Urinary bladder (tissue), 4 donors: Measurements from ENCODE around the gene SYCP2. TPM values are rescaled to one million over a fixed set of nuclear protein-coding genes. Genes with fewer than 3 reads are reported as not detected.

ENCODE experiments used
- DNase-seq: peaks from one replicate; pipeline ENCODE4 v3.0.0-alpha.2; 2015; ENCODE audit errors: extremely low spot score
- H3K27ac ChIP-seq: one replicate; pipeline ENCODE4 v1.5.1; 2013; ENCODE audit warnings: low read depth, mild to moderate bottlenecking, moderate library complexity
- H3K36me3 ChIP-seq: one replicate; pipeline ENCODE4 v1.6.1; 2013; ENCODE audit warnings: mild to moderate bottlenecking, moderate library complexity; ENCODE audit not compliant: insufficient read depth
- H3K4me1 ChIP-seq: one replicate; pipeline ENCODE4 v1.6.1; 2013; ENCODE audit warnings: mild to moderate bottlenecking, moderate library complexity; ENCODE audit not compliant: insufficient read depth
- H3K4me3 ChIP-seq: one replicate; pipeline ENCODE4 v1.5.1; 2013; ENCODE audit warnings: low read depth, low read length
- WGBS: extraction: QIAGEN DNeasy Blood & Tissue Kit; methylation state at CpG from one replicate; pipeline ENCODE4 v1.1.7; 2013; 5-methylcytosine and 5-hydroxymethylcytosine counted together
- polyA plus RNA-seq: library from polyadenylated mRNA; stranded (reverse); fragments of 200-250 nt; gene quantifications from one replicate; pipeline ENCODE4 v1.2.3, GENCODE V29; 2013
- total RNA-seq: library from RNA; depleted of rRNA; stranded (reverse); fragments of >200 nt; gene quantifications from one replicate; pipeline ENCODE4 v1.2.3, GENCODE V29; 2014
- donor health status: healthy with polysubstance abuse.
- donor health status: healthy.

SYCP2 gene
- total and polyA plus RNA-seq, 2 donors: 1.2 to 6.7 TPM

GRCh38 chr20:59835057-59835447 is 98.4 kb downstream of the SYCP2 start:
- no peak overlapping the region for H3K27ac ChIP-seq
- H3K4me3 ChIP-seq: no peak overlapping the region
- no peak for DNase-seq
- no peaks in the 10 kb centered on the region for H3K4me1 ChIP-seq
- 33% methylated on average over 2 of the region's 2 CpGs for WGBS
- H3K36me3 ChIP-seq: no peaks in the 10 kb centered on the region

GRCh38 chr20:59832406-59833363 is 100.8 kb downstream of the SYCP2 start:
- Histone ChIP-seq H3K36me3 (no peaks in the 10 kb centered on the region), H3K27ac (no peak overlapping the region), H3K4me3 (no peak overlapping the region), H3K4me1 (no peaks in the 10 kb centered on the region)
- WGBS: 87% methylated on average over 13 of the region's 13 CpGs
- DNase-seq: no peak

DNA sequence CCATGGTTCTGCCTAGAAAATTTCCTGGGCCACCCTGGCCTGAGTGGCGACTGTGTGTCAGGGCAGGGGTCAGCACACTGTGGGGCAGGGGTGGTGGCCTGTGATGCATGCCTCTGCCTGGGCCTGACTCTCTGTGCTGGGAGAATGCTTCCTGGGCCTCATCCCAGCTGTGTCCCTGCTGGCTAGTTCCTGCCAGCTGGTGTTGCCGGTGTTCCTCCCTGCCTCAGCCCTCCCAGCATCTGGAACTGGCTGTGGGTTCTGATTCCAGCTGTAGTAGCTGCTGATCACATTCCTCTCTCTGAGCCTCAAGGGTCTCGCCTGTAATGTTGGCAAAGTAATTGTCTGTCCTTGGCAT is 101.5 kb downstream of the SYCP2 start:
- no peak for DNase-seq
- Histone ChIP-seq H3K36me3 (no peaks in the 10 kb centered on the region), H3K4me1 (no peaks in the 10 kb centered on the region), H3K4me3 (no peak overlapping the region), H3K27ac (no peak overlapping the region)
- WGBS: 60% methylated on average over 3 of the region's 3 CpGs

DNA sequence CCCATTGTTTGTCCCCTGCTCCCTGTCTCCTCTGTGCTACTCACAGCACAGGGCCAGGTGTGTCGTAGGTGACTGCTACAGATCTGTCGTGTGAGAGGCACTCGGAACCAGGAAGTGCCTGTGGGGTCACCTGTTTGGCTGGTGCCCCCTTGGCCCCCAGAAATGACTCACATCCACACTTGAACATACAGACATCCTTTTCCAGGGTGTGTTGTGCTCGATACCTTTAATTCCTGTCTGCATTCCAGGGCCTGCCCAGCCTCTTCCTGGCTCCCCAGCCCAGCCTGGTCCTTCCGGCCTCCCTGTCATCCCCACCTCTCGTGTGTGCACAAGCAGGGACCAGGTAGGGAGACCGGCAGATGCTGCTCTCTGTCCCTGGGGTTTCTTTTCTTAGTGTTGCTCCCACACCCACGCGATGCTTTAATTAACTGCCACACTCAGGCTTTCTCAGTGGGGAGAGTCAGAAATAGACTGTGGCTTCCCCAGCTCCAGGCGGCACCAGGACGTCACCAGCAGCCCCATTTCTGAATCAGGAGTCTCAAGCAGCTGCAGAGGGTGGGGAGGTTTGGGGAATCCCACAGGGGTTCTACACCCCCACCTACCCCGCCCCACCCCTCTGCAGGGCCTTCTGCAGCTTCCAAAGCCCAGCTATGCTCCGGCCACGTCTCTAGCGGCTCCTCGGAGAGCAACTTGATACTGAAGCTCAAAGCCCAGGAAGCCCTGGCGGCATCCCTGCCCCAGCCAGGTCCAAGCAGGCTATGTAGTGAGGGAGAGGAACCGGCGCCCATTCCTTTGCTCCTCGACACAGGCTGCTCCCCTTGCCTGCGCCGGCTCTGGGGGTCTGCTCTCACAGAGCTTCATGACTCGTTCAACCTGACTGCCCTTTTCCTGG is 102.2 kb downstream of the SYCP2 start:
- WGBS: 73% methylated on average over 23 of the region's 23 CpGs
- Histone ChIP-seq H3K36me3 (no peaks in the 10 kb centered on the region), H3K27ac (no peak overlapping the region), H3K4me3 (no peak overlapping the region), H3K4me1 (no peaks in the 10 kb centered on the region)
- DNase-seq: no peak

DNA sequence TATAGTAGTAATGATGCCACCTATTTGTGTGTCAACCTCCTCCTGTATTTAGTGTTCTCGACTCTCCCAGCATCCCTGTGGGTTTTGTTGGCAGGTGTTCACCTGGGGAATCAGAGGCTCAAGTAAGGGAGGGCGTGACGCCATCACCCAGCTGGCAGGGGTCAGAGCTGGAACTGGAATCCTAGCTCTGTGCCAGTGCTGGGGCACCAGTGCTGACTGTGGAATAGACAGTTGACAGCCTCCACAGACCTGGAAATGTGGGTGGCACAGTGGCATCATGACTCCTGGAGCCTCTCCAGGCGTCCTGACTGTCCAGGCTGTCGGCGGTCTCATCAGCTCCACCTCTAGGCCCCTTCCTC is 102.8 kb downstream of the SYCP2 start:
- no peaks in the 10 kb centered on the region for H3K36me3 ChIP-seq
- WGBS: 73% methylated on average over 6 of the region's 6 CpGs
- no peaks in the 10 kb centered on the region for H3K4me1 ChIP-seq
- no peak overlapping the region for H3K4me3 ChIP-seq
- H3K27ac ChIP-seq: no peak overlapping the region
- DNase-seq: no peak

GRCh38 chr20:59829786-59830664 is 103.4 kb downstream of the SYCP2 start:
- Histone ChIP-seq H3K36me3 (no peaks in the 10 kb centered on the region), H3K4me1 (no peaks in the 10 kb centered on the region), H3K4me3 (no peak overlapping the region), H3K27ac (no peak overlapping the region)
- no peak for DNase-seq
- 80% methylated on average over 12 of the region's 12 CpGs for WGBS

GRCh38 chr20:59829054-59829785 is 104.2 kb downstream of the SYCP2 start:
- Histone ChIP-seq H3K4me3 (no peak overlapping the region), H3K36me3 (no peaks in the 10 kb centered on the region), H3K4me1 (no peaks in the 10 kb centered on the region), H3K27ac (no peak overlapping the region)
- no peak for DNase-seq
- WGBS: 77% methylated on average over 19 of the region's 19 CpGs

DNA sequence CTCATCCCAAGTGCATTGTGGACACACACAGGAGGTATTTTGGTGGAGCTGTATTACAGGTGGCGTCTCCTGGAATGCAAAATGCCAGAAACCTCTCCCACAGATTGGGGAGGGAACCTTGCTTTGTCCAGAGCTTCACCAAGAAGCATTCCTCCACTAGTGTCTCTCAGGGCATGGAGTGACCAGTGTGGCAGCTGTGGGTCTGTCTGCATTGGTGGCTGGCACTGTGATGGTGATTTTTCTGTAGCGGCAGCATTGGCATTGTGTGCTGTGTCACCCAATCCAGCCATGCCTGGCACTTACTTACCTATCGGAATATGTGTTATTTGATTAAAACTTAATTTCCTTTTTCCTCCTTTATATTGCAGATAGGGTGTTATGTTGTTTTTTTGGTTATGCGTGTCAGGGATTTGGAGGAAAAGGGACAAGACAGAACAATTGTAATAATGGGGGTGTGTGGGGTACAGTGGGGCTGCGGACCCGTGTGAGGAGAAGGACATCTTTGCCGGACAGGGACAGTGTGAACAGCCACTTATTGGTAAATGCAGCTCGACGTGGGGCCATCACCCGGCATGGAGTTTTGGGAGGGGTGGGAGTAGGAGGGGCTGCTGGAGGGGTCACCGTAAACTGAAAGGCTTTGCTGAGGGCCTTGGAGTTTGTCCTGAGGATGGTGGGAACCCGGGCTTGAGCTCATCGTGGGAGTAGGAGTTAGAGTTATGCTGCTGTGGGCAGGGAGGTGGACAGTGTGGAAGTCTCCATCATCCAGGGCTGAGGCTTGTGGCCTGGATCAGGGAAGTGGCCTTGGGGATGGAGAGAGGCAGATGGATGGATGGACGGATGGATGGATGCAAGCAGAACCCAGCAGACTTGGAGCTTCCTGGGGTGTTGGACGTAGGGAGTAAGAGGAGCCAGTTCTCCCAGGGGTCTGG is 105.0 kb downstream of the SYCP2 start:
- WGBS: 90% methylated on average over 15 of the region's 15 CpGs
- Histone ChIP-seq H3K36me3 (no peaks in the 10 kb centered on the region), H3K27ac (no peak overlapping the region), H3K4me3 (no peak overlapping the region), H3K4me1 (no peaks in the 10 kb centered on the region)
- no peak for DNase-seq

- no peak for DNase-seq
Observed at GRCh38 chr20:59827138-59828056, 106.0 kb downstream of the SYCP2 start.

GRCh38 chr20:59825944-59826759 is 107.3 kb downstream of the SYCP2 start:
- WGBS: 82% methylated on average over 11 of the region's 11 CpGs
- DNase-seq: no peak
- Histone ChIP-seq H3K4me1 (no peaks in the 10 kb centered on the region), H3K4me3 (no peak overlapping the region), H3K27ac (no peak overlapping the region), H3K36me3 (no peaks in the 10 kb centered on the region)

More at GRCh38 chr20:59827138-59828056, 106.0 kb downstream of the SYCP2 start:
- WGBS: 82% methylated on average over 16 of the region's 16 CpGs
- no peak overlapping the region for H3K27ac ChIP-seq
- H3K4me1 ChIP-seq: no peaks in the 10 kb centered on the region
- H3K36me3 ChIP-seq: no peaks in the 10 kb centered on the region
- no peak overlapping the region for H3K4me3 ChIP-seq

DNA sequence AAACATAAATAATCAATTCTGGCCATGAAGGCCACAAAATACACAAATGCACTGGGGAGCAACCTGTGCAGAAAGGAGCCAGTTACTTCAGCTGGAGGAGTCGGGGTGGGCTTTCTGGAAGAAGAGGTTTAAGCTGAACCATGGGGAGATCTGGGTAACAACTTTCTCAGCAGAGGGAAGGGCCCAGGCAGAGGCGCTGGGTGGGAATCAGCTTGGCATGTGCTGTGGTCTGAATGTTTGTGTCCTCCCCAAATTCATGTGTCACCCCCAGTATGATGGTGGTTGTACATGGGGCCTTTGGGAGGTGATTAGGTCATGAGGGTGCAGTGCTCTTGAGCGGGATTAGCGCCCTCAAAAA is 107.9 kb downstream of the SYCP2 start:
- DNase-seq: no peak
- Histone ChIP-seq H3K27ac (no peak overlapping the region), H3K4me3 (no peak overlapping the region), H3K4me1 (no peaks in the 10 kb centered on the region), H3K36me3 (no peaks in the 10 kb centered on the region)
- WGBS: 95% methylated on average over 4 of the region's 4 CpGs
